Uterus (tissue), 4 donors: Measurements from ENCODE around the gene ZNF410. TPM values are rescaled to one million over a fixed set of nuclear protein-coding genes. Genes with fewer than 3 reads are reported as not detected.
A peak's percentile ranks its signal among the peaks of the same experiment; 100 is the strongest.

Source experiments
- DNase-seq, 2 donors: peaks; one replicate each; pipeline ENCODE4 v3.0.0-alpha.2; 2019 to 2020
- H3K27ac ChIP-seq, 2 donors: fragments of 200-600 bp; sonication (generic); 1 replicate in 1 of 2; 2 replicates in 1 of 2; pipeline ENCODE4 v1.5.1; 2016 to 2018
- H3K27me3 ChIP-seq, 2 donors: fragments of 200-600 bp; sonication (generic); one replicate each; pipeline ENCODE4 v1.5.1; 2018 to 2019; ENCODE audit warnings: control low read depth in 1 of 2
- H3K36me3 ChIP-seq, 2 donors: fragments of 200-600 bp; sonication (generic); one replicate each; pipeline ENCODE4 v1.5.1; 2019; ENCODE audit warnings: control low read depth in 1 of 2
- H3K4me1 ChIP-seq, 2 donors: fragments of 200-600 bp; sonication (generic); one replicate each; pipeline ENCODE4 v1.5.1; 2018 to 2019; ENCODE audit warnings: control low read depth in 1 of 2
- H3K4me3 ChIP-seq, 2 donors: fragments of 200-600 bp; sonication (generic); 1 replicate in 1 of 2; 2 replicates in 1 of 2; pipeline ENCODE4 v1.5.1; 2018 to 2019; ENCODE audit warnings: mild to moderate bottlenecking in 1 of 2
- H3K9me3 ChIP-seq, 2 donors: fragments of 200-600 bp; sonication (generic); one replicate each; pipeline ENCODE4 v1.5.1; 2019; ENCODE audit warnings: control low read depth in 1 of 2
- CTCF ChIP-seq, 4 experiments: fragments of 200-600 bp in 2 of 4; fragments of 450-650 bp in 2 of 4; sonication (generic) in 2 of 4; IDR thresholded peaks; one replicate each; pipeline ENCODE4 v1.5.1; 2016 to 2019; ENCODE audit warnings: antibody characterized with exemption in 4 of 4, mild to moderate bottlenecking in 2 of 4, moderate library complexity in 1 of 4
- POLR2A ChIP-seq, 2 donors: fragments of 450-650 bp; IDR thresholded peaks; one replicate each; pipeline ENCODE4 v1.6.1; 2016; ENCODE audit warnings: antibody characterized with exemption in 2 of 2, mild to moderate bottlenecking in 1 of 2, moderate library complexity in 1 of 2
- intact Hi-C: fragments of 100-400 bp; cut with DNase I; formaldehyde crosslinking; loops from one replicate; pipeline ENCODE4 v1.15.1; 2023; ENCODE audit warnings: low total_unique reads
- total RNA-seq, 4 donors: library from RNA; depleted of rRNA in 3 of 4; stranded (reverse); fragments of >200 nt in 3 of 4; gene quantifications; one replicate each; pipeline versions ENCODE4 v1.1.0 to v1.2.4, GENCODE V29; 2014 to 2023
- donor health status: DM: yes; HTN: yes; CAD: no.

ZNF410 gene
- total RNA-seq, 4 donors from 2014 or later = 48.8 to 93.7 (median 58.2) TPM

DNA sequence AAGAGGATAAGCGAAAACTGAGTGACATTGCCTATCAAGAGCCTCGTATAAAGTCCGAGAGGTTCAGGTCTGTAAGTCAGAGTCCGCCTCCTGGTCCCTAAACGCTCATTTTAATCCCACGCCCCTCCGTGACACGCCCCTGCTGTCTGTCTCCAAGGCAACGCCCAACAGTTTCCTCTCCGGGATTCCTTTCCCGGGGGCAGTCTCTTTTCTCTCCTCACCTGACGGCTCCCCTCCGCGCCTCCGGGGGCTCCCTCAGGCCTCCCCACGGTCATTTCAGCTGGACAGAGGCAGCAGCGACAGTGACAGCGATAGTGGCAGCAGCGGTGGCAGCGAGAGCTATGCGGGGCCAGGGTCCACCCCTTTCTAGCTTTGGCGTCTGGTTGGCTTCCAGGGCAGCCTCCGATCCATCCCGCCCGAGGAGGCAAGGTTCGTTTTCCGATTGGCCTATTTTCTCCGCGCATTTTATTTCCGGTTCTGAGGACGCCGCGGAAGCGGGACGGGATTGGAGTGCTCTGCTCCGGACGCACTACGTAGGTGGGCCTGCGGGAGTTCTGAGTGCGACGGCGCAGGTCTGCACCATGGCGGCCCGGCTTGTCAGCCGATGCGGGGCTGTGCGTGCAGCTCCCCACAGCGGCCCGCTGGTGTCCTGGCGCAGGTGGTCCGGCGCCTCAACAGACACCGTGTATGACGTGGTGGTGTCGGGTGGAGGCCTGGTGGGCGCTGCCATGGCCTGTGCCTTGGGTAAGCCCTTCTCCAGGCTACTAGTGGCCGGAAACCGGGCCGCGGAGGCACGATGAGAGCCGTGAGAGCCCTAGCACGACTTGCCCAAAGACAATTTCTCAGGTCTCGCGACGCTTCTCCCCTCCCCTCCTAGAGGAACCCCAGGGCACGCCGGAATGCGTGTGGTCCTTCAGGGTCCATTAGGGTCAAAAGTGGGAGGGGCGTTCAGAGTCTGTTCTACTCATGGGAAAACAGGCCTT is 63.4 kb downstream of the ZNF410 start, which contains the start of the genes COQ6 and FAM161B:
TSS of gene COQ6 (plus strand) at position 551 of the 983 bp plus-strand sequence. CDS start at position 582, 31 bp downstream.
TSS of gene FAM161B (minus strand) at position 343 of the 983 bp plus-strand sequence. CDS start at position 275, 68 bp downstream.
- no peaks in the 10 kb centered on the region for H3K4me1 ChIP-seq
- DNase-seq = peak; percentile 92 to 93
- TF ChIP-seq CTCF (IDR thresholded peaks at IDR 0.05) (peak in 3 of 4 experiments; percentile 15 to 46 (median 36)), POLR2A (IDR thresholded peaks at IDR 0.05) (peak; percentile 36 to 83)
- H3K9me3 ChIP-seq = no peaks in the 10 kb centered on the region
- no peaks in the 10 kb centered on the region for H3K36me3 ChIP-seq
- H3K27ac ChIP-seq = peak within 1 kb of the TSS; percentile 90 to 91
- intact Hi-C loops = no loop called here
- peak within 1 kb of the TSS; percentile 84 to 100 for H3K4me3 ChIP-seq
- no peaks in the 10 kb centered on the region for H3K27me3 ChIP-seq

GRCh38 chr14:73953731-73954130 is 67.1 kb downstream of the ZNF410 start:
- no peak for DNase-seq
- TF ChIP-seq CTCF (IDR thresholded peaks at IDR 0.05) (no peak), POLR2A (IDR thresholded peaks at IDR 0.05) (no peak)
- Histone ChIP-seq H3K4me1 (no peaks in the 10 kb centered on the region), H3K4me3 (no peak overlapping the region), H3K27ac (no peak overlapping the region), H3K27me3 (no peaks in the 10 kb centered on the region), H3K36me3 (no peaks in the 10 kb centered on the region), H3K9me3 (no peaks in the 10 kb centered on the region)
- intact Hi-C loops = no loop called here

DNA sequence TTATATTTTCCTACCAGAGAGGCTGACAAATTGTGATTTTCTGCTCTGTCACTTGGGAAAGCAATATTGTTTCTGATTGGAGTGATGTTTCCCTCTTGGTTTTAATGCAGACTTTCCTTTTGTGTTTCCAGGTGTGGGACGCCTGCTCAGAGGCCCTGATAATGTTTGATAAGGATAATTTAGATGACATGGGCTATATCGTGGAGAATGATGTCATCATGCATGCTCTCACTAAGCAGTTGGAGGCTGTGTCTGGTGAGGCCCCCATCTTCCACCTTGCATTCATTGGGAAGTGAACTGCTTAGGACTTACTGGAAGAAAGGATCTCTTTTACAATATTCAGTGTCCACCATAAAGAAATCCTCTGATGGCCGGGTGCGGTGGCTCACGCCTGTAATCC is 69.0 kb downstream of the ZNF410 start:
- no peaks in the 10 kb centered on the region for H3K9me3 ChIP-seq
- TF ChIP-seq POLR2A (IDR thresholded peaks at IDR 0.05) (no peak), CTCF (IDR thresholded peaks at IDR 0.05) (no peak)
- no peak overlapping the region for H3K27ac ChIP-seq
- H3K4me1 ChIP-seq = no peaks in the 10 kb centered on the region
- H3K36me3 ChIP-seq = no peaks in the 10 kb centered on the region
- no peak overlapping the region for H3K4me3 ChIP-seq
- no peak for DNase-seq
- no peaks in the 10 kb centered on the region for H3K27me3 ChIP-seq
- intact Hi-C loops = no loop called here

- TF ChIP-seq CTCF (IDR thresholded peaks at IDR 0.05) = no peak
- TF ChIP-seq POLR2A (IDR thresholded peaks at IDR 0.05) = no peak
- H3K4me1 ChIP-seq = no peaks in the 10 kb centered on the region
- no peaks in the 10 kb centered on the region for H3K36me3 ChIP-seq
These were observed 71.9 kb downstream of the ZNF410 start for GRCh38 chr14:73958591-73958990.

GRCh38 chr14:73961192-73961591 is 74.5 kb downstream of the ZNF410 start:
- no peak for DNase-seq
- intact Hi-C loops = no loop called here
- Histone ChIP-seq H3K36me3 (no peaks in the 10 kb centered on the region), H3K4me3 (no peak overlapping the region), H3K27me3 (no peaks in the 10 kb centered on the region), H3K9me3 (no peaks in the 10 kb centered on the region), H3K4me1 (no peaks in the 10 kb centered on the region), H3K27ac (no peak overlapping the region)
- no peak for TF ChIP-seq CTCF (IDR thresholded peaks at IDR 0.05)
- no peak for TF ChIP-seq POLR2A (IDR thresholded peaks at IDR 0.05)

More at GRCh38 chr14:73958591-73958990, 71.9 kb downstream of the ZNF410 start:
- intact Hi-C loops = no loop called here
- H3K9me3 ChIP-seq = no peaks in the 10 kb centered on the region
- H3K27ac ChIP-seq = no peak overlapping the region
- no peaks in the 10 kb centered on the region for H3K27me3 ChIP-seq
- no peak for DNase-seq
- no peak overlapping the region for H3K4me3 ChIP-seq
